SIG-M5 treated with dmso at 0.1 percent for 504 hours (cell line): ENCODE data around the gene ATP23.

Source experiments
- DNase-seq: peaks from one replicate; lab custom pipeline; 2025; ENCODE audit not compliant: unreplicated experiment; lab: John Stamatoyannopoulos, UW

The ATP23 gene

GRCh38 chr12:57907281-57907680 is 34.1 kb upstream of the ATP23 start:
- no peak for DNase-seq

GRCh38 chr12:57908511-57908910 is 32.9 kb upstream of the ATP23 start:
- no peak for DNase-seq

- DNase-seq: no peak
These were observed 32.3 kb upstream of the ATP23 start for GRCh38 chr12:57909056-57909455.

DNA sequence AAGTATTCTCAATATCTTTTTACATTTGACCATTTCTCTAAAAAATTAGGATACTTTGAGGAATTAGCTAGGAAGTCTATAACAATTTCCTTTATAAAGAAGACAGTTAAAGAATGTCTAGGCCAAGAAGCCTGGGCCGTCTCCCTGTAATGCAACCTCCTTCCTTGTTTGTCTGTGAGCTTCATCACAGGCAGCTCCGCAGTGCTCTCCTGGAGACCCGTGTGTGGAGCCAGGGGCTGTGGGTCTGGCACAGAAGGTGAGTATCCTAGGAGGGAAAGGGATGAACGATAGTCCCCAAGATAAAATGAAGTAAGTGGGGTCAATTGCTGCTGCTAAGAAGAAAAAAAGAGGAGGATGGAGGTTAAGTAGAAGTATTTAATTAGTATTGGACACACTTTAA is 31.8 kb upstream of the ATP23 start:
- no peak for DNase-seq

- no peak for DNase-seq
These were observed 23.2 kb upstream of the ATP23 start for GRCh38 chr12:57918147-57918546.

DNA sequence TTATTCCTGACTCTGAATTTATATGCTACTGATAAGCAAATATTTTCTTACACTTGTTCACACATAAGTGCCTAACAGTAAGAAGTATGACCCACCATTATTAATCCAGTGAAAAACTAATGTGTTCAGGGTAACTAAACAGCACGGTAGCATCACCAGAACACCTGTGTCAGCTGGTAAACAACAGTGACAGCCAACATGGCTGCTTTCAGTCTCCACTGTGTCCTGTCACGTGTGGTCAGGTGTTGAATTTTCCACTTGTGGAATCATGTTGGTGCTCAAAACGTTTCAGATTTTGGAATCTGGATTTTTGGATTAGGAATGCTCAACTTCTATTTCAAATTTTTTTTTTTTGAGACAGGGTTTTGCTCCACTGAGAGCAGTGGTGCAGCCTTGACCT is 14.3 kb upstream of the ATP23 start:
- no peak for DNase-seq

DNA sequence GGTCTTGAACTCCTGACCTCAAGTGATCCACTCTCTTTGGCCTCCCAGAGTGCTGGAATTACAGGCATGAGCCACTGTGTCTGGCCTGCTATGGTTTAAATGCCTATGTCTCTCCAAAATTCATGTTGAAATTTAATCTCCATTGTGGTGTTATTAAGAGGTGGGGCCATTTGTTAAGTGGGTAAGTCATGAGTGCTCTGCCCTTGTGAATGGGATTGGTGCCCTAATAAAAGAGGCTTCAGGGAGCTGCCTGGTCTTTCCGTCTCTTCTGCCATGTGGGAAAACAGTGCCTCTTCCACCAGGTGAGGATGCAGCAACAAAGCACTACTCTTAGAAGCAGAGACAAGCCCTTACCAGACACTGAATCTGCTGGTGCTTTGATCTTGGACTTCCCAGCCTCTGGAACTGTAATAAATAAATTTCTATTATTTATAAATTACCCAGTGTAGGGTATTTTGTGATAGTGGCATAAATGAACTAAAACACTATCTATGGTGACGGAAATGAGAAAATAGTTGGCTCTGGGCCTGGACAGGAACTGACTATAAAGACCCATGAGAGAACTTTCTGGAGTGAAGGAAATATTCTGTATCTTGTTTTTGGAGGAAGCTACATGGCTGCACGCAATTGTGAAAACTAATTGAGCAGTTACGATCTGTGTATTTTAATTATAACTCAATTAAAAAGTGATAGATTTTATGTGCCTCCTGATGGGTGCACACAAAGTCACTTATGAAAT is 12.1 kb upstream of the ATP23 start:
- DNase-seq: no peak

GRCh38 chr12:57934819-57935218 is 6.5 kb upstream of the ATP23 start:
- DNase-seq: peak; percentile 76

DNA sequence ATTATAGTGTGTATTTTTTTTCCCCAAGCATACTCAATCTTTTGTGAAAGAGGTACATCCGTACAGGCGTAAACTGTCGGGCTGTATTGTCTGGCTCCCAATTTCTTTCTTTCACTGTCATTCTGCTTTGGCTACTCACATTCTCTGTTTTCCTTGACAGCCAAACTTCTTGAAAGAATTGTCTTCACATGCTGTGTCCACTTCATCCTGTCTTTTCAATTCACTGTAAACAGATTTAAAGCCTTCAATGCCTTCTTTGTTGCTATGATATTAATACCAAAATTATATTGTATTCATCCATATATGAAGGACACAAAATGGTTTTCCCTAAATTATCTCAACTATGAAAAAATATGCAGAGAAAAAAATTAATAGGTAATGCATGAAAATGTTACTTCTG is 6.0 kb upstream of the ATP23 start:
- DNase-seq: peak; percentile 41

DNA sequence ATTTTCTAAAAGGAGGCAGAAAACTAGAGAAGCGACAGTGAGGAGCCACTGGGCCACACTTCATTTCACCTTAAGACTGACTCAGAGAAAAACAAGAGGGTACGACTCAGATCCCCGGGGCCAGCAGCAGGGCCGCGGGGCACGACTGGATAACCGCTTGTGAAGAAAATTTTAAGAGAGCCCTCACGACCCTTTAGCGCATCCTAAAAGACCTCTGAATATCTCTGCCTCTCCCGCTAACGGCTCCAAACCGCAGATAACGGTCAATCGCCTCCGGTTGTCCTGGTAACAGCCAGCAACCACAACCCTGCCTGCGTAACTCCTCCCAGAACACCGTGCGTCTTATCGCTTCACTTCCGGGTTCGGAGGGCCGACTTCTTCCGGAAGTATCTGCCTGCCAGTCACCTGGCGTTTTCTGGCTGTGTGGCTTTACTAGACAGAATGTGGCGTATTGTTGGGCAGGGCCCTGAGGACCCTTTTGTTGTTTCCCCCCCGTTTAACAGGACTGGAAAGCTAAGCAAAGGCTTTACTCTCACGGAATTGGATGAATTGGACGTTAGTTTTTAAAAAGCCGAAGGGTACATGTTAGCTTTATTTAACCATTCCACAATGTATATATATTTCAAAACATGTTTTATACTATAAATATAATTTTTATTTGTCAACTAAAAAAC is 5.4 kb upstream of the ATP23 start:
- DNase-seq: peak; percentile 98

DNA sequence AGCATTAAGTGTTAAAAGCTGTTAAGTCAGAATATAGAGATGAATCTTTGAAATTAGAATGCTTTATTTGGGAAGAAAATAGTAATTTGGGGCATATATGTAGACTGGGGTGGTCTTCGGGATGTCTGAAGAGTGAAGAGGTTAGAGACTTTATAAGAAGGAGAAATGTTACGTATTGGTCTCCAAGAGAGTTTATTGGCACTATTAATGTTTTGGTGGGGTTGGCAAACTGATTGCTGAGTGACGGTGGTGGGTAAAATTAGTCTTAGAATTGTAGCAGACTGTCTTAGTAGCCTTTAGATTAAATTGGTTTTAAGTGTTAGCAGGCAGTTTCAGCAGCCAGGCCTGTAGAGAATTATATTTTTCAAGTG is 4.9 kb upstream of the ATP23 start:
- no peak for DNase-seq

GRCh38 chr12:57939291-57939690 is 2.1 kb upstream of the ATP23 start:
- DNase-seq: peak; percentile 89

DNA sequence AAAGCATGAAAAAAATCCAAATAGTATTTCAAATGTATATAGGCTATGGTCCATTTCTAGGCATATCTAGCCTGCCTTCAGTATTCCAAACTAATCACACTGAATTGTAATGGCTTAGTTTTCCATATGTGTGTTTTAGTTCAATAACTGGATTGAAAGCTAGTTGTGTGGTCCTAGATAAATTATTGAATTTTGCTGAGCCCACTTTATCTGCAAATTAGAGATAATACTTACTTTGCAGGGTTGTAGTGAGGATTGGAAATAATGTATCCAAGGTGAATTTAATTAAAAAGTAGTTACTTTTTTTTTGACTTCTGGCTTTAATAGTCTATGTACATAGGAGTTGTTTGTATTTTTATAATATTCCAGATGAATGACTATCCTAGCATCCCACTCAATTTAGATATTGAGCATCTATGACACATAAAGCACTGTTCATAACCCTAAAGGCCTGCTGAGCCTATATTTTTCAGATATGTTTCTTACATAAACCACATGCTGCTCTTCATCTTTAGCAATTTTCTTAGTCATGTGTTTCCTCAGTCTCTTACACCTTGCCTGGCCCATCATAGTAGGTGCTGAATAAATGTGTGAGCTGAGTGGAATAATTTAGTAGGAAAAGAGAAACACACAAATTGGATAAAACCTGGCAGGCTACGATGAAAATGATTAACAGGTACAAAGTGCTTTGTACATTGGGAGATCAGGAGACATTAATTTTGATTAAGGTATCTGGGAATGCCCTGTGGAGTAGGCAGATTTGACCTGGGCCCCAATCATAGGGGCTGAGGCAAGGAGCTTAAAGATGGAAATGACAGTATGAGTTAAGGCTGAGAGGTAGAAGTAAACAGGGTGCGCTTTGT is 1.1 kb upstream of the ATP23 start:
- DNase-seq: peak; percentile 48

GRCh38 chr12:57940915-57941164 is 527 bp upstream of the ATP23 start:
- no peak for DNase-seq

DNA sequence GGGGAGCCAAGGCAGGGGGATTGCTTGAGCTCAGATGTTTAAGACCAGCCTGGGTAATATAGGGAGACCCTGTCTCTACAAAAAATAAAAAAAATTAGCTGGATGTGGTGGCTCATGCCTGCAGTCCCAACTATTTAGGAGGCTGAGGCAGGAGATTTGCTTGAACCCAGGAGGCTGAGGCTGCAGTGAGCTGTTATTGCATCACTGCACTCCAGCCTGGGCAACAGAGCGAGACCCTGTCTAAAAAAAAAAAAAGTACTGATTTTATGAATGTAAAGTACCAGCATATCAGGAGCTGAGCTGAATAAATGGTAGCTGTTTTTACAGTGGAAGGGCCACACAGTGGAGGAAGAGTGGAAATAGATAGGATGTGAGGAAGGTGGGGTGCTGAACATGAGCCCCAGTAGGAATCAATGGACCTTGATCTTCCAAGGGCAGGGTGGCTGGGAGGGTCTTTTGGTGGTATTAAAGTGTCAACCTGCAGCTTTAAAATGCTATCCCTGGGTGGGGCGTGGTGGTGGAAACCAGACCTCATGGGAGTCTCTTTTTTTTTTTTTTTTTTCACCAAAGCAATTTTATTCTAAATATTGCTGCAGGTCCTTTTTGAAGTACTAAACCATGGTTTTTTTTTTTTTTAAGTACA is 2.2 kb downstream of the ATP23 start:
- no peak for DNase-seq

DNA sequence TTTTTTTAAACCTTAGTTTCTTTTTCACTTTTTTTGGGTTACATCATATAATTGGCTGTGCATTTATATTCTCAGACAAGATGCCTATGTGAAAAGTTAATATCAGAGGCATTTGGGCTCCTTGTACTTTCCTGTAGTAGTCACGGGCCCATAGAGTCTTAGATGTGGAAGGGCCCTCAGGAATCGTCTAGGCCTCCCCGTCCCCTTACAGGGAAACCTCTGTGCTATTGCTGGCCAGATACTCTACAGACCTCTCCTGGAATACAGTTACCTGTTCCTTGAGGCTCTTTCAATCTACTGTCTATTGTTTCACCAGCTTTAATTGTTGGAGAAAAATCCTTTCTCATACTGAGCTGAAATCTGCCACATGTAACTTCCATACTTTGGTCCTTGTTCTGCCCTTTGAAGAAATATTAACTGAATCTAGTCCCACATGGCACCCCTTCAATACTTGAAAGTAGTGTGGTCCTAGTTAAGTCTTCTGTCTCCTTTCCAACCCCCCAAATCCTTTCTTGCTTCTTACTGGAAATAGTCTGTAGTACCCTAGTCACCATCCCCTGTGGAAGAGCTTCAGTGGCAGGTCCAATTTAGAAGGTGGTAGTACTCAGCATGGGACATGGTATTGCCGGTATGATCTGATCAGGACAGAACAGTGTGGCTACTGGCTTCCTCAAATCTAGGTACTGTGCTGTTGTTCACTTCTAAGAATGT is 3.1 kb downstream of the ATP23 start:
- no peak for DNase-seq

DNA sequence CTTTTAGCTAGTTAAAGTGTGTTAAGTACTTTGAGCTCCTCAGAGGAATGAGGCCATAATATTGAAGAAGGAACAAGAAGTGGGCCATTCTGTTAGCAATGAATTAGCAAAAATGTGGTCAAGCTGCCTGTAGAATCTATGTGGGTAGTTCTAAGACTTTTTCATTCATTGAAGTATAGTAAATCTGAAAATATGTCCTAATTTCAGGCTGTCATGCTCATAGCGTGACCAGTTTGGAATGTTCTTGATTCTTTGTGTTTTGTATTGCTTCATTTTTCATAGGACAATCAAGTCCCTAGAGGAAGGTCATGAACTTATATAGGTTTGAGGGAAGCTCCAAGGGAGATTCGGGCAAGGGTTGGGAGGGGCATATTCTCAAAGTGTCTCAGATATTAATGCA is 11.4 kb downstream of the ATP23 start:
- DNase-seq: no peak

DNA sequence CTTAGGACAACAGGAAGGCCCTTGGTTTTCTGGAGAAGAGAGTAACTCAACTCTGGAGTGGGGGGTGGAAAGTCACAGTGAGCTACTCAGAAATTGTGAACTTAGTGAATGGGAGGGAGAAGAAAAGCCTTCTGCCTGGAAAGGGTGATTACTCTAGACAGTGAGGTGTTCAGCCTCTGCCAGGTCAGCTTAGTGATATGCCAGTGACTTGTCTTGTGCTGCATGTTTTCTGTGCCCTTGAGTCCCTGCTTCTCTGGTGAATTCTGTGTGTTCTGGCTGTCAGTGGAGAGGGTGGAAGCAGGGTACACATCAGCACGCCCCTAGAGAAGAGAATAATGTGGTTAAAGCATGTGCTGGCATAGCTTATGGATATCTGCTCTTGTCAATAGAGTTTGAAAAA is 13.4 kb downstream of the ATP23 start:
- no peak for DNase-seq

DNA sequence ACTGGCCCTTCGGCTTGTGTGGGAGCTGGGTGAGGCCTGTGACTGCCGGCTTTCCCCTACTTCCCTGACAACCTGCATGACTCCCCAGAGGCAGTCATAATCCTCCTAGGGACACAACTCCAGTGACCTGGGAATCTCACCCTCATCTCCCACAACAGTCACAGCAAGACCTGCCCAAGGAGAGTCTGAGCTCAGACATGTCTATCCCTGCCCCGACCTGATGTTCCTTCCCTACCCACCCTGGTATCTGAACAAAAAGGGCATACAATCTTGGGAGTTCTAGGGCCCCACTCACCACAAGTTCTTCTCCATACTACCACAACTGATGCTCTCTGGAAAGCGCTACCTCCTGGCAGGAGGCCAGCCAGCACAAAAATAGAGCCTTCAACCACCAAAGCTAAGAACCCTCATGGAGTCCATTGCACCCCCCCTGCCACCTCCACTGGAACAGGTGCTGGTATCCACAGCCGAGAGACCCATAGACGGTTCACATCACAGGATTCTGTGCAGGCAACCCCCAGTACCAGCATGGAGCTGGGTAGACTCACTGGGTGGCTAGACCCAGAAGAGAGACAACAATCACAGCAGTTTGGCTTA is 16.8 kb downstream of the ATP23 start:
- no peak for DNase-seq

- no peak for DNase-seq
These were observed 23.1 kb downstream of the ATP23 start for GRCh38 chr12:57964421-57964820.

DNA sequence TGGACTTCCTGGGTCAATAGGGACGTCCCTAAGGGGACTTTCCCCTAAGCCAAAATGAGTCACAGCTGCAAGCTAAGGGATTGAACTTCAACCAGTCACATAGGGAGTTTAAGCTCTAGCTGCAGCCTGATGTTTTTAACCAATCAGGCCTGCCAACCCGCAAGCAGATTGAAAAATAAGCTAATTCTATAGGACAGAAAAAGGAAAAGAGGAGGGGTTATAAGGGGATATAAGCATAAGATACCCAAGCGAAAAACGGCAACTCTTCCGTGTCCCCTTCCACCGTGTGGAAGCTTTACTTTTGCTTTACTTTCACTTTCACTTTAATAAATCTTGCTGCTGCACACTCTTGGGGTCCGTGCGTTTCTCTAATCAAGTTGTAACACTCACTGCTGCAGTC is 24.4 kb downstream of the ATP23 start:
- no peak for DNase-seq
